ENCODE data around the gene MEGF6.

- no peak for TF ChIP-seq CTCF (IDR thresholded peaks at IDR 0.05; ENCODE audit: low read depth, low read length, poor library complexity, severe bottlenecking)
- no peak for TF ChIP-seq EZH2phosphoT487 (IDR thresholded peaks at IDR 0.05; ENCODE audit: borderline replicate concordance, low read length)
These were observed 111.7 kb downstream of the MEGF6 start for GRCh38 chr1:3499611-3500010.
